HCT116 (cell line): ENCODE measurements around the gene CNST. TPM values are rescaled to one million over a fixed set of nuclear protein-coding genes. Genes with fewer than 3 reads are reported as not detected.

Experiments
- ATAC-seq: fragments of 200-7000 bp; cut with Tn5 transposase; 2 replicates; pipeline ENCODE4 v1.9.1; 2020; ENCODE audit warnings: mild to moderate bottlenecking, moderate library complexity
- BruUV-seq: library from RNA; stranded (reverse); fragments of 400-500 nt; replicated peaks from 2 replicates; lab custom pipeline; 2021; lab: Mats Ljungman, UMichigan
- CTCF ChIA-PET: fragments of 300-600 bp; sonication (Branson Sonifier 250); formaldehyde crosslinking; loops from one replicate; lab custom pipeline; 2021; ENCODE audit warnings: antibody characterized with exemption; lab: Charles Lee
- POLR2A ChIA-PET: fragments of 300-600, 350-600 bp; sonication (Branson Sonifier 250); formaldehyde crosslinking; loops from one replicate; lab custom pipeline; 2021; ENCODE audit warnings: antibody characterized with exemption; lab: Charles Lee
- RAD21 ChIA-PET, 2 experiments: fragments of 300-600 bp; sonication (Branson Sonifier 250); formaldehyde crosslinking; loops; one replicate each; lab custom pipeline; 2023; ENCODE audit warnings: low total read pairs in 2 of 2; ENCODE audit not compliant: uncharacterized antibody in 2 of 2, unreplicated experiment in 2 of 2, low non-redundant PET in 1 of 2; lab: Charles Lee
- DNase-seq: peaks from one replicate; pipeline ENCODE4 v3.0.0-alpha.2; 2010; ENCODE audit warnings: low read depth, low spot score
- H2AFZ ChIP-seq: fragments of 200-600 bp; shearing (Covaris generic), sonication (generic); 2 replicates; pipeline ENCODE4 v1.6.1; 2017; ENCODE audit warnings: low read depth, mixed run types, mixed read lengths, antibody characterized with exemption, low read length; ENCODE audit not compliant: poor library complexity, severe bottlenecking
- H3K27ac ChIP-seq: 2 replicates; pipeline ENCODE4 v1.5.1; 2012; ENCODE audit warnings: low read depth, low read length
- H3K27me3 ChIP-seq: fragments of 200-600 bp; sonication (generic); 2 replicates; pipeline ENCODE4 v1.6.1; 2016; ENCODE audit warnings: mixed run types, low read length, mixed read lengths; ENCODE audit not compliant: insufficient read depth
- H3K36me3 ChIP-seq, 2 experiments: fragments of 200-500 bp in 1 of 2; fragments of 200-600 bp in 1 of 2; sonication (Bioruptor generic) in 1 of 2; sonication (generic) in 1 of 2; 2 replicates each; pipeline versions ENCODE4 v1.5.1 to v1.6.1; 2014 to 2016; ENCODE audit warnings: low read length in 2 of 2, inconsistent platforms in 1 of 2, mixed read lengths in 1 of 2, mixed run types in 1 of 2; ENCODE audit not compliant: insufficient read depth in 2 of 2, control insufficient read depth in 1 of 2
- H3K4me1 ChIP-seq, 2 experiments: fragments of 200-600 bp in 1 of 2; sonication (generic) in 1 of 2; 2 replicates each; pipeline versions ENCODE4 v1.5.1 to v1.6.1; 2012 to 2017; ENCODE audit warnings: low read length in 2 of 2, inconsistent platforms in 1 of 2, mild to moderate bottlenecking in 1 of 2, mixed read lengths in 1 of 2, mixed run types in 1 of 2, moderate library complexity in 1 of 2; ENCODE audit not compliant: insufficient read depth in 2 of 2, control insufficient read depth in 1 of 2
- H3K4me2 ChIP-seq: fragments of 200-600 bp; sonication (generic); 2 replicates; pipeline ENCODE4 v1.6.1; 2017; ENCODE audit warnings: mixed run types, low read length, mixed read lengths
- H3K4me3 ChIP-seq, 2 experiments: fragments of 200-600 bp in 1 of 2; sonication (generic) in 1 of 2; replicated peaks in 1 of 2; 2 replicates each; pipeline ENCODE4 v1.5.1; 2011 to 2016; ENCODE audit warnings: low read length in 2 of 2, control low read depth in 1 of 2, low read depth in 1 of 2, mild to moderate bottlenecking in 1 of 2, mixed read lengths in 1 of 2, mixed run types in 1 of 2
- H3K79me2 ChIP-seq: fragments of 200-600 bp; sonication (generic); 2 replicates; pipeline ENCODE4 v1.6.1; 2017; ENCODE audit warnings: mild to moderate bottlenecking, mixed run types, low read length, moderate library complexity, mixed read lengths; ENCODE audit not compliant: insufficient read depth
- H3K9ac ChIP-seq: fragments of 200-600 bp; sonication (generic); 2 replicates; pipeline ENCODE4 v1.6.1; 2016; ENCODE audit warnings: low read length, mixed read lengths
- H3K9me2 ChIP-seq: fragments of 200-600 bp; sonication (generic), shearing (Covaris generic); 2 replicates; pipeline ENCODE4 v1.6.1; 2017; ENCODE audit warnings: mixed run types, mild to moderate bottlenecking, moderate library complexity; ENCODE audit not compliant: insufficient read depth
- H3K9me3 ChIP-seq, 2 experiments: fragments of 200-500 bp in 1 of 2; fragments of 200-600 bp in 1 of 2; sonication (Bioruptor generic) in 1 of 2; sonication (generic) in 1 of 2; 2 replicates each; pipeline ENCODE4 v1.6.1; 2014 to 2017; ENCODE audit warnings: low read length in 2 of 2, mixed read lengths in 2 of 2, inconsistent platforms in 1 of 2, low read depth in 1 of 2, mild to moderate bottlenecking in 1 of 2, mixed run types in 1 of 2, moderate library complexity in 1 of 2; ENCODE audit not compliant: control insufficient read depth in 1 of 2, insufficient read depth in 1 of 2
- H4K20me1 ChIP-seq: fragments of 200-600 bp; sonication (generic), shearing (Covaris generic); 2 replicates; pipeline ENCODE4 v1.6.1; 2017; ENCODE audit warnings: mixed run types, mild to moderate bottlenecking, moderate library complexity; ENCODE audit not compliant: insufficient read depth
- ATF3 ChIP-seq: IDR thresholded peaks from 2 replicates; pipeline ENCODE4 v1.6.1; 2012
- CTCF ChIP-seq, 3 experiments: fragments of 200-600 bp in 1 of 3; sonication (generic) in 1 of 3; IDR thresholded peaks in 2 of 3; conservative IDR thresholded peaks in 1 of 3; 2 replicates each; pipeline ENCODE4 v1.5.1; 2012 to 2017; ENCODE audit warnings: low read depth in 2 of 3, low read length in 2 of 3, antibody characterized with exemption in 1 of 3, borderline replicate concordance in 1 of 3, control low read depth in 1 of 3, mild to moderate bottlenecking in 1 of 3, mixed read lengths in 1 of 3, mixed run types in 1 of 3, moderate library complexity in 1 of 3; ENCODE audit not compliant: insufficient read depth in 1 of 3
- EGR1 ChIP-seq: IDR thresholded peaks from 2 replicates; pipeline ENCODE4 v1.6.1; 2012; ENCODE audit warnings: low read depth
- FOSL1 ChIP-seq: IDR thresholded peaks from 2 replicates; pipeline ENCODE4 v1.6.1; 2012; ENCODE audit warnings: low read depth
- POLR2AphosphoS5 ChIP-seq: IDR thresholded peaks from 2 replicates; pipeline ENCODE4 v1.6.1; 2011; ENCODE audit warnings: mild to moderate bottlenecking, low read depth, low read length, moderate library complexity
- REST ChIP-seq: IDR thresholded peaks from 2 replicates; pipeline ENCODE4 v1.6.1; 2012; ENCODE audit warnings: low read depth
- SIN3A ChIP-seq: IDR thresholded peaks from 2 replicates; pipeline ENCODE4 v1.6.1; 2012; ENCODE audit warnings: low read depth
- ZFX ChIP-seq: fragments of 450-650 bp; IDR thresholded peaks from 2 replicates; pipeline ENCODE4 v1.6.1; 2017
- ZNF274 ChIP-seq: fragments of 200-500 bp; sonication (Bioruptor generic); IDR thresholded peaks from 2 replicates; pipeline ENCODE4 v1.6.1; 2014; ENCODE audit warnings: mild to moderate bottlenecking, low read depth, low read length, inconsistent platforms
- intact Hi-C: fragments of 100-400 bp; cut with micrococcal nuclease; formaldehyde crosslinking; loops from 2 replicates; pipeline ENCODE4 v1.10.0; 2022
- total RNA-seq: library from RNA; stranded (reverse); gene quantifications from one replicate; pipeline ENCODE4 v1.2.1, GENCODE V29; 2021; ENCODE audit not compliant: unreplicated experiment

The CNST gene
- total RNA-seq, 1 experiment from 2014 or later, result 13.5 TPM

- TF ChIP-seq POLR2AphosphoS5, result no peak
Measured at GRCh38 chr1:246597340-246597739, 31.1 kb downstream of the CNST start (continued).

GRCh38 chr1:246597971-246598370 lies 31.7 kb downstream of the CNST start:
- no peak for TF ChIP-seq ZNF274
- TF ChIP-seq FOSL1, result no peak
- no peak for TF ChIP-seq ZFX
- no peak for TF ChIP-seq CTCF (IDR thresholded peaks at IDR 0.05 in 2 of 3, conservative IDR thresholded peaks at IDR 0.05 in 1 of 3; ENCODE audit: borderline replicate concordance in 1 of 3, insufficient read depth in 1 of 3, low read depth in 2 of 3, low read length in 2 of 3)
- TF ChIP-seq REST, result no peak
- no peak for TF ChIP-seq SIN3A
- no peak for TF ChIP-seq EGR1
- no peak for TF ChIP-seq ATF3
- TF ChIP-seq POLR2AphosphoS5, result no peak
- TF ChIP-seq, all 23 proteins: peak for 0
- ChIA-PET RAD21 (no interaction called here), CTCF (no interaction called here), POLR2A (no interaction called here)
- DNase-seq (no peak), ATAC-seq (no peak)
- intact Hi-C loops, result no loop called here
- Histone ChIP-seq H3K27me3 (no peaks in the 10 kb centered on the region), H3K4me1 (no peaks in the 10 kb centered on the region), H2AFZ (no peak overlapping the region), H3K9me3 (0 out of 4 replicates have a peak, but pooled peaks cover 0 to 3% of the 10 kb centered on the region in 2 experiments), H3K4me3 (no peak overlapping the region), H3K36me3 (no peaks in the 10 kb centered on the region), H3K9me2 (no peaks in the 10 kb centered on the region), H3K27ac (no peak overlapping the region), H3K4me2 (no peak overlapping the region), H3K79me2 (peaks cover 18% of the 10 kb centered on the region; the same call in 1 of the 2 replicates), H4K20me1 (no peaks in the 10 kb centered on the region), H3K9ac (no peak overlapping the region)
- BruUV-seq, result no TSS peak
